Measurements from ENCODE around the gene LENG1.

LENG1 gene

DNA sequence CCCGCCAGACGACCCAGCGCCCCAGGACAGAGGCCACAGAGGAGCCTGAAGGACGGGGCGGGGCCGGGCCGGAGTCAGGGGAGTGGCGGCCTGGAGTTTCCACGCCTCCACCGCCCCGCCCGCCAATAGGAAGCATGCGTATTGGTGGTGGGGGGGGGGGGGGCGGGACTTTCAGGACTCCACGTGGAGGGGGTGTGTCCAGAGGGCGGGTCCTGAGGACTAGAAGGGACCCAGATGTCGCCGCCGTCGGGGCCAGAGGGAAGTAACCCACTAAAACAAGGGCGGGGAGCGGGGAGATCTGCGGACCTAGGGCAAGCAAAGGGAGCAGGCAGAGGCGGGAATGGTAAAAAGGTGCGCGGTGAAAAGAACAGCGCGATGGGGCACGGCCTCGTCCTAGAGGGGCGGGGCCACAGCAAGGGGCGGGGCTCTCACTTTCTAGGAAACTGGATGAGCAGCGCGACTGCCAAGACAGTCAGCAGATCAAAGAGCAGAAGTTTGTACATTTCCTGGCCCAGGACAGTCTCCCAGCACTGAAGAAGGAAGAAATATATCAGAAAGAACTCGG is 2.8 kb upstream of the LENG1 start:
- no peak for FAIRE-seq

DNA sequence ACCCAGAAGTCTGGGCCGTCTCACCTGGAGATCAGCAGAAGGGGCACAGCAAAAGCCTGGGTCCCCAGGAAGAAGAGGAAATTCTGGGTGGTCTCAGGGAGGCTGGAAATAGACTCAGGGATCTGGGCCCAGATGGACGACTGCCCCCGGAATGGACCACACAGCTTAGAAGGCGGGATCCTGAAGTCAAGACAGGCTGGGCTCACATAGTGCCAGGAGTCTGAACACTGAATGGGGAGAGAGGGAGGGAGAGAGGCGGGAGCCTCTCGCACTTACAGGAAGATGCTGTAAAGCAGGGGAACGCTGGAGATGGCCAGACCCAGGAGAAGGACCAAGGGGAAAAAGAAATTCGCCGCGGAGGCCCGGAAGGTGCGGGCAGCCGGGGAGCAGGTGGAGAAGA is 1.3 kb upstream of the LENG1 start:
- no peak for FAIRE-seq

DNA sequence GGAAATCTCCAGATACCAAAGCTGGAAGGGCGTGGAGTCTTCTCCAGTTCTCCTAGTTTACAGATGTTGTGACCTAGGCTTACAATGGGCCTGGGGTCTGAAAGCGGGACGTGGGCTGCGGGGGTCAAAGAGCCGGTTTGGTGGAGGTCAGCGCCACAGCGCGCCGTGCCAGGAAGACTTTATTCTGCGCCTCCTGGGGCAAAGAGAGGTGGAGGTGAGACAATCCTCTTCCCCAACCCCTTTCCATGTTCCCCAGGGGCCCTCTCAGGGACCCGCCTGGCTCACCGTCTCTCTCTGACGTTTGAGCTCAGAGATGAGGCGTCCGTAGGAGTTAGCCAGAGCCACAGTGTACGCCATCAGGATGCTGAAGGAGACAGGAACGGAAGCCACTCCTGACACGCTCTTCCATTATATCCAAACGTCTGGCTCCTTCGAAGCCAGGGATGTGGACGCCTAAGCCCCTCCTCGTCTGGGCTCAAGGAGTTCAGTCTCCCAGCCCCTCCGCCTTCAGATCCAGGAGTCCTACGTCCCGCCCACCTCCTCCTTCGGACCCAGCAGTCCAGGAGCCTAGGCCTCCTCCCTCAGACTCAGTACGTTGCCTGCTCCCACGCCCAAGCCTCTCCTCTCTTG is 776 bp upstream of the LENG1 start:
- FAIRE-seq = no peak

DNA sequence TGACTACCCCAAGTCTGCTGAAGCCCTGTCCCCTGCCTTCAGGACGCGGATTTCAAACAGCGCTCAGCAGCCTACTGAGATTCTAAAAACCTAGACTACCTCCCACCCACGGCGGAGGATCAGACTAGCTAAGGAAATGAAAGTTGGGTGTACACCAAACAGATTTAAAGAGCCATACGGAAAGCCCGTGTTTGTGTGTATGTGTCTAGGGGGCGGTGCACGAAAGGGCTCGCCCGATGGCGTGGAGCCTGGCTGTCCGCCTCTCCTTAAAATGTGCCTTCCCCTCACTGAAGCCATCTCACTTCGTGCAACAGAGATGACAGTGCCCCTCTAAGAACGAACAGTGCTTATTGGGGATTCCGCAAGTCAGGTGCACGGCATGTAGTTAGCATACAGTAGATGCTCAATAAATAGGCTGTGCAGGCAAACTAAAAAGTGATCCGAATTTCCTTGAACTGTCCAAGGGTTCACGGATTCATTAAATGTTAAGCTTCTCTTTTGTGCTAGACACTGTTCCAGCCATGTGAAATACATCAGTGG is 639 bp downstream of the LENG1 start:
- no peak for FAIRE-seq

DNA sequence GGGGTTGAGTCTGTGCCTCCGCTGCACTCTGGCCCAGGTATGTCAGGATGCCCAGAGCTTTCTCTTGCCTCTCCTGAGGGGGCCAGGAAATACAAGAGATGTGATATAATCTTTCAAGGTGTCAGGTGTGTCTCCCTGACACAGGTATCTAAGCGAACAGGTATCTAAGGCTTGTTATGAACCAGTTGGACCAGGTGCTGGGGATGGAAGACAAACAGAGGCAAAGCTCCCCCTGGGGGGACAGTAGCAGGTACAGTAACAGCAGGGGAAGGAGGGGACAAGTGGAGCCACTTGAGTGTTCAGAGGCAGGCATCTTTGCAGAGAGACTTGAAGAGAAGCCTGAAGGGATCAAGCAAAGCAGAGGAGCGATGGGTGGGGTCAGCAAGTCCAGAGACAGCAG is 2.6 kb downstream of the LENG1 start:
- no peak for FAIRE-seq

DNA sequence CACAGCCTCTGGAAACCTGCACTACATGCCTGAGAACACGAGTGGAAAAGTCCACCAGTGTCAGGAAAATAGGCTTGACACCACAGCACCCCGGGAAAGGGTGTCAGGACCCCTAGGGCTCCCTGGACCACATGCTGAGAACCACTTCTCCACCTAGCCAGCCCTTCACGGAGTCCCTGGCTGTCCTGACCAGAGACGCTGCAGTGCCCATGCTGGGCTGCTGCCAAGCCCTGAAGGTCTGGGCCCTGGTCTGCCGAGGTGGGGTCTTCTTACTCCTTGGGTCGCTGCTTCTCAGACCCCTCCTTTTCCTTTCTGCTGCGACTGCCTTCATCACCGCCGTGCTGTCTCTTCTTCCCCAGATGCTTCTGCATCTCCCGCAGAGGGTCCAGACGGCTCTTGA is 3.0 kb downstream of the LENG1 start:
- FAIRE-seq = no peak

DNA sequence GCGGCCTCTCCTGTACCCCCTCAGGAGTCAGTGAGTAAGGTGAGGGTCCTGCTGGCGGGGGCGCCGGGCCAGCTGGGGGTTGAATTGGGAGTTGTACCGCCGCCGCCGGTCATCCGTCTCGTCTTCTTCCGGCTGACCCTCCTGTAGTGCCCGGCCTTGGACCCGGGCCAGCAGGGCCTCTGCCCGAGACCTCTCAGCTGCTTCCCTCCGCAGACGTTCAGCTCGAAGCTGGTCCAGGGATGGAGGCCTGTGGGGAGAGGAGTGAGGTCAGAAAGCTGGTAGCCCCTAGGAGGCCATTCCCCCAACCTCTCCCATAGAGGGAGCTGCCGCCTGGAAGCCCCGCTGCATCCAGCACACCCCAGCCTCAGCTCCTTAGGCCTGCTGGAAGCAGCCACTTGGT is 3.8 kb downstream of the LENG1 start:
- no peak for FAIRE-seq

DNA sequence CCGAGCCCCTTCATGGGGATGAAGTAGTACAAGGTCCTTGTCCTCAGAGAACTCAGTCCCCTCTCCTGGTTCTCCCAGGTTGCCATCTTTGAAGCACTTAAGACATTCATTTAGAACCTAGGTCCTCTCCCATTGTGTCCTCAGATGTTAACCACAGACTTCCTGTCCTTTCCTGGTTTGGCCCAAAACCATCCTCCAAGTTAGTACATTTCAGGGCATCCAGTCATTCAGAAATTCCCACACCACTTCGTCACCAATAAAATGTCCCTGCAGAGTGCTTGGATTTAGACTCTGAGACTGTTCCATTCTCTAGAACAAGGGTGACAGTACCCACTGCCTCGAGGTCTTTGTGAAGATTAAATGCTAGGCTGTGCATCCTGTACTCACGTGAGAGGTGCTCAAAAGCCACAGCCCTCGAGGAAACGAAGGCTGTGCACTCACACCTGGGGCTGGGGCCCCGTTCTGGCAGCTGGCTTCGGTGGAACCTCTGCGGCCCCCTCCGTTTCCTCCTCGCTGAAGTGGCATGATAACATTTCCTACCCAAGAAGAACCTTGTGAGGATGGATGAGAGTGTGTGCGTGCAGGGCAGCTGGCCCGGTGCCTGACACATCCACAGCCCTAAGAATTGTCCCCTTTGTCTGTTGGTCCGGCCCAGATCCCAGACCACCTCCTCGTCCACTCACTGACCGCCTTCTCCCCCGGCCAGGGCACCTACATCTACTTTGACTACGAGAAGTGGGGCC is 4.7 kb downstream of the LENG1 start:
- no peak for FAIRE-seq

DNA sequence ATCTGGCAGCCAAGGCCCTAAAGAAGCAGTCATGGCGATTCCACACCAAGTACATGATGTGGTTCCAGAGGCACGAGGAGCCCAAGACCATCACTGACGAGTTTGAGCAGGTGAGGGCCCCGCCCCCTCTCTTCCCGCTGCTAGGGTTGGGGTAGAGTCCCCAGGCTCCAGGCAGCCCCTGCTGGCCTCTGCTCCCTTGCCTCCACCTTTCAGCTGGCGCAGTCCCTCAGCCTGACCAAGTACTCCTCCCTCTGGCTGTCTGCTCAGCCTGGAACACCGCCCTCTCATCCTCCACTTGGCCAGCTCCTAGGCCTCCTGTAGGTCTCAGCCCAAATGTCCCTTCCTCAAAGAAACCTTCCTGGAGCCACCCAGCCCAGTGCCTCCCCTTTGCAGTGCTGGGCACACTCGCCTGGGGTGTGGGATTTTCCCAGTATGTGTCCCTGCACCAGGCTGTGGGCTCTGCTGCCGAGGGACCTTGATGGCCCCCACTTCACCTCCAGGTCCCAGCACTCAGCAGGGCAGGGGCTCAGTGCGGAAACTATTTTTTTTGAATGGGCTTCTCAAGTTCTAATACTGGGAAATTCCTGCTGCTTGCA is 5.7 kb downstream of the LENG1 start:
- FAIRE-seq = no peak

DNA sequence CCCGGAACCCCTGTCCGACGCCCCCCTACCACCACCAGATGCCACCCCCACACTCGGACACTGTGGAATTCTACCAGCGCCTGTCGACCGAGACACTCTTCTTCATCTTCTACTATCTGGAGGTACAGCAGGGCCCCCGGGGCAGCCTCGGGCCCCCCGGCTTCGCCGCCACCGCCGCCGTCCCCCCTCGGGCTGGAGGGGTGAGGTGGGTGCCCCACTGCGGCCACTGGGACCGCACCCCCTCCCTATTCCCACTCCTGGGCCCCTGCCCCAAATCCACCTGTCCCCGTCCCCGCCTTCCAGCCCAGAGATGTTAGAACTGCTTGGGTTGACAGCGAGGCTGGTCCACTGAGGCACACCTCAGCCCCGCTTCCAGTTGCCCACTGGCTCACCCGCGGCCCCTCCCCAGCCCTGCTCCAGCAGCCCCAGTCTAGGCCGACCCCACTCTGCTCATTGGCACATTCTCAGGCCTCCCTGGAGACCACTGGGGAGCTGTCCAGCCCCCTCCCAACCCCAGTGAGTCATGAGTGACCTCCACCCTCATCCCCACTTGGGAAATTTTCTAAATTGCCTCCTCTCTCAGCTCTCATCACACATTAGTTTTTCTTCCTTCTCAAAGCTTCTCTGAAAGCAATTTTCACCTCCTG is 6.5 kb downstream of the LENG1 start:
- FAIRE-seq = no peak

DNA sequence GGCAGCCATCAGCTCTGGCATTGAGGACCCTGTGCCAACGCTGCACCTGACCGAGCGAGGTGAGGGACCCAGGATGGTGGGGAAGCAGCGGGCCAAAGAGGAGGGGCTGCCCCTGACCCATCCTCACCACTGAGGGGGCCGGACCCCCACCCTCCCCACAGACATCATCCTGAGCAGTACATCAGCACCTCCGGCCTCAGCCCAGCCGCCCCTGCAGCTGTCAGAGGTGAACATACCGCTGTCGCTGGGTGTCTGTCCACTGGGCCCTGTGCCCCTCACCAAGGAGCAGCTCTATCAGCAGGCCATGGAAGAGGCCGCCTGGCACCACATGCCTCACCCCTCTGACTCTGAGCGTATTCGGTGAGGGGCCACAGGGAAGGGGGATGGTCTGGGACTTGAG is 7.3 kb downstream of the LENG1 start:
- FAIRE-seq = no peak

DNA sequence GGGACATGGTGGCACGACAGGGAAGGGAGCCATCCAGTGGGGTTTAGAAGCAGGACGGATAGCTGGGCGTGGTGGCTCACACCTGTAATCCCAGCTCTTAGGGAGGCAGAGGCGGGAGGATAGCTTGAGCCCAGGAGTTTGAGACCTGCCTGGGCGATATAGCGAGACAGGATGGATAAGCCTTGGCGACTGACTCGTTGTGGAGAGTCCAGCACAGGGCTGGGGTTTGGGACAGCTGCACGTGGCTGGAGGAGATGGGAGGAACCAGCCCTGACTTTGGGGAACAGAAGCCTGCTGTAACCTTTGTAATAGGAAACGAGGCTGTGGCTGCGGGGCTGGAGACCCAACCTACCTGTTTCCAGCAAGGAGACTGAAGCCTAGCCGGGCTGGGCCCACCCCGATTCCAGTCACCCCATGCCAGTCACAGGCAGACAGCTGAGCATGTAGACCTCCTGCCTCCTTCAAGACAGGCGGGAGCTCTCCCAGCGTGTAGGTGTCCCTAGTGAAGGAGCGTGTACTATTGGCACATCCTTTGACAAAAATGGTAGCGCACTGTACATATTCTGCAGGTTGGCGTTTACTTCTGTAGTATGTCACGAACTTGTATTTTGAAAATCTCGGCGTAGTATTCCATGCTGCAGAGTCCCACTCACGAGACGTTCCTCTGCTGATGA is 8.0 kb downstream of the LENG1 start:
- no peak for FAIRE-seq

DNA sequence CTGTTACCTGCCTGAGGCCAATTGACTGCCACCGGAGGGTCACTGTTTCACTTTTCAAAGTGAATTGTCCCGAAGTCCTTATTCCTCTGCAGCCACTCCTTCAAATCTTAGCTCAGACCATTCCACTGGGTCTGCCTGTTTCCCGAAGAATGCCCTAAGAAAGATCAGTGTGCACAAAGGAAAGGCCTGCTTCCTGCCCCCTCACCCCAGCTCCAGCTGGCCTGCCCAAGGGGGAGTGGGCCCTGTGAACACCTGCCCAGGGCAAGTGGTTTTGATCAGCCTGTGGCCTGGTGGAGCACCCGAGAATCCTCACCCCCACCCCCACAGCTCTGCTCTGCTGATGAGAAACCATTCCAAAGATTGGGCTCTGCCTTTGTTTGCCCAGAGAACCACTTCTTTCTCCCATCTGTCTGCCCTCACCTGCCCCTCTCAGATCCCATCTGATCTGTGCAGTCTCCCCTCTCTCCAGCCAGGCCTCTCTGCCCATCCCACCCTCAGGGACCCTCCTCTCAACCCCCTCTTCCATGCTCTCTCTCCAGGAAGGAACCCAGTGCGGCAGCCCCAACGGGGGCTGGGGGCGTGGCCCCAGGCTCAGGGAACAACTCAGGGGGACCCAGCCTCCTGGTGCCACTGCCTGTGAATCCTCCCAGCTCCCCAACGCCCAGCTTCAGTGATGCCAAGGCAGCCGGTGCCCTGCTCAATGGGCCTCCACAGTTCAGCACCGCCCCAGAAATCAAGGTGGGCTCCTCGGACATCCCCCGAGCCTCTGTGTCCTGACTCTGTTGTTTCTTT is 10.3 kb downstream of the LENG1 start:
- FAIRE-seq = no peak

DNA sequence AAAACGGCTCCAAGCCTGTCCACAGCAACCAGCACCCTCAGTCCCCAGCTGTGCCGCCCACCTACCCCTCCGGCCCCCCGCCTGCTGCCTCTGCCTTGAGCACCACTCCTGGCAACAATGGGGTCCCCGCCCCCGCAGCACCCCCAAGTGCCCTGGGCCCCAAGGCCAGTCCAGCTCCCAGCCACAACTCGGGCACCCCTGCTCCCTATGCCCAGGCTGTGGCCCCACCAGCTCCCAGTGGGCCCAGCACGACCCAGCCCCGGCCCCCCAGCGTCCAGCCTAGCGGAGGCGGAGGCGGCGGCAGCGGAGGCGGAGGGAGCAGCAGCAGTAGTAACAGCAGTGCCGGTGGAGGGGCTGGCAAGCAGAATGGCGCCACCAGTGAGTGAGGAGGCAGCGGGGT is 11.4 kb downstream of the LENG1 start:
- FAIRE-seq = no peak

DNA sequence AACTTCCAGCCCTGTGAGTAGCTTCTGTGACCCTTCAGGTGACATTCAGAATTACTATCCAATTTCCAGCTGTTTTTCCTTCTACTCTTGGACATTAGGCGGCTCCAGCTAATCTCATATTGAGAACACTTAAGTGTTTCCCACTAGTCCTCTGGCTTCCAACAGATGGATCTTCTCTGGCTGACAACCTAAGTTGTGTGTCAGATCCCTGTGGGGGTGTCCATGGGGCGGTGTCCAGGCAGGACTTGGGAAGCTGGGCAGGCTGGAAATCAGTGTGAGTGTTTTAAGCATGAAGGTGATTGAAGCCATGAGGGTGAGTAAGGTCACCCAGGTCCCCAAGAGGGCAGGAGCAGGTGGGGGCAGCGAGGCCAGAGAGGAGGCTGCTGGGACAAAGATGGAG is 11.8 kb downstream of the LENG1 start:
- FAIRE-seq = no peak

DNA sequence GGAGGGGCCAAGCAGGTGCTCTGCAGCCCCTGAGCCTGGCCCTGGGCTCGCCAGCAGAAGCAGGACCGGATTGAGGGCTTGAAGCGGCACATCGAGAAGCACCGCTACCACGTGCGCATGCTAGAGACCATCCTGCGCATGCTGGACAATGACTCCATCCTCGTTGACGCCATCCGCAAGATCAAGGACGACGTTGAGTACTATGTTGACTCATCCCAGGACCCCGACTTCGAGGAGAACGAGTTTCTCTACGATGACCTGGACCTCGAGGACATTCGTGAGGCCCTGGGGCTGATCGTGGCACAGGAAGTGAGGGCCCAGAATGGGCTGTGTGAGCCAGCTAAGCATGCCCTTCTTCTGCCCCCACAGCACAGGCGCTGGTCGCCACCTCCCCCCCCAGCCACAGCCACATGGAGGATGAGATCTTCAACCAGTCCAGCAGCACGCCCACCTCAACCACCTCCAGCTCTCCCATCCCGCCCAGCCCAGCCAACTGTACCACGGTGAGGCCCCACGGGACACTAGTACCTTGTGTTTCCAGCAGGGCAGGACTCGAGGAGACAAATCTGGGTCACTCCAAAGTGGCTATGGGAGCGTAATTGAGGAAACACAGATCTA is 13.9 kb downstream of the LENG1 start:
- no peak for FAIRE-seq

DNA sequence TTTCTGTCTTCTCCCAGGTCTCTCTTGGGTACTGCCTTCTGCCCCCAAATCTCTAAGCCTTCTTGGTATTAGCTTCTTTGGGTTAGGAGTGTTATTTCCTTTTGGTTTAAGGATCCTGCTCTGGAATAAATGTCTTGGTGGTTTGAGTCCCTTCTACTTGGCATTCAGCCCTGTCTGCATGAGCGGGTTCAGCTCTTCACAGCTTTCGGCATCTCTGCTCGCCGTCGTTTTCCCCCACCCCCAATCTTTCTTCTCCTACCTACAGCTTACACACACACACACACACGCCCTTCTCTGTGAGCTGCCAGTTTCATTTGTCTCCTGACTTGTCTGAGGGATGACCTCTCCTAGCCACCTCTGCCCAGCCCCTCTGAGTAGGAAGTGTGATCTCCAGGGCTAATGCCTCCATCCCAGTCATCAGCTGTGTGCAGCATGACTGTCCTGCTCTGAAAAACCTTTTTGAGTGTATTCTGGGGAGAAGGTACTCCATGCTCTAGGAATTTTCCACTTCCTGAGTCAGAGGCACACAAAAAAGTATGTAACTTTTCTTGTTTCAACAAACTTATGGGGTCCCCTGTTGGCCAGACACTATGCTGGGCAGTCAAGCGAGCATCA is 17.2 kb downstream of the LENG1 start:
- FAIRE-seq = no peak

DNA sequence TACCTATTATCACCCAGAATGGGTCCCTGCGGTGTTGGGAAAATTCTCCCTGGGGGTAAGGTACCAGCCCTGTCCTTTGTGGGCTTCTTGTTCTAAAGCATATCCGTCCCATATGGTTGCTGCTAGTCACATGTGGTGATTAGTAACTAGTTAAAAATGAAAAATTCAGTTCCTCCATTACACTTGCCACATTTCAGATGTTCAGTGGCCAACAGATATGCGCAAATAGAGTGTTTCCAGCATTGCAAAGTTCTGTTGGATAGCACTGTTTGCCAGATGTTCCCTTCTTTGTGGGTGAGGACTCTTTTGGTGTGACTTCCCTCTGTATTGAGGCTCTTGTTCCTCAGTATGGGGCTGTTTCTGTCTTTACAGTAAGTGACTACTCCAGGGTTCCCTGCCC is 18.2 kb downstream of the LENG1 start:
- FAIRE-seq = no peak

DNA sequence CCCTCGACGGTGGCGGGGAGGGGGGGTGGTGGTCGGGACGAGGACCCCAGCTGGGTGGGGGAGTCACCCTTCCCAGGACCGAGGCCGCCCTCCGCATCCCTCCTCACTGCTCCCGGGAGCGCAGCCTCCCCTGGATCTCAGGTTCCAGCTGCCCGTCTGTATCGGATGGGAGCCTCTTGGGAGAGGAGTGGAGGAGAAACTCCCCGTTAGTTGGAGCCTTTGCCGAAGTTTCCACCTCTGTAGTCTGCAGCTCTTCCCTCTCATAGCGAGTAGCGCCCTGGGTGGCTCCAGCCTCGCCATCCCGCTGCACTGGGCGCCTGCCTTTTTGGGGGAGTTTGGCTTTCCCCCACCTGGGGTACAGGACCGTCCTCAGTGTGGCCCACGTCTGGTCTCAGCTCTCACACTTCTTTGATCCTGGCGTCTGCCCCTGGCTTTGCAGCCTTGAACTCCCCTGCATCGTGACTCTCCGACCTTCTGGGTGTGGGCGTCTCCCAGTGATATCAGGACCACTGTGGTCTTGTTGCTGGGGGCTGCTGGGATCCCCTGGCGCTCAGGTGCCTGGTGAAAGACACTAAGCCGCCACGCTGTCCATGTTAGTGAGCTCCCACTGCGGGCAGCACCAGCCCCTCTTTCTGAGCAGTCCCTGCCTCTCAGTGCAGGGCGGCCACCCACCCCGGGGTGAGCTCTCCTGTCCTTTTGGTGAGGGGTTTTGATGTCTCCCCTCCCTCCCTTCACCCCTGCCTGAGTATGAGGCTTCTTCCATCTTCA is 20.8 kb downstream of the LENG1 start:
- no peak for FAIRE-seq
